GM12892 (cell line): Measurements from ENCODE around the gene SNRNP25.

Source experiments
- POLR2AphosphoS5 ChIP-seq: IDR thresholded peaks from 2 replicates; pipeline ENCODE4 v1.6.1; 2011; ENCODE audit warnings: low read depth, low read length, control low read depth
- TAF1 ChIP-seq: IDR thresholded peaks from 2 replicates; pipeline ENCODE4 v1.6.1; 2011; ENCODE audit warnings: low read depth, mild to moderate bottlenecking, control low read depth, low read length, borderline replicate concordance

DNA sequence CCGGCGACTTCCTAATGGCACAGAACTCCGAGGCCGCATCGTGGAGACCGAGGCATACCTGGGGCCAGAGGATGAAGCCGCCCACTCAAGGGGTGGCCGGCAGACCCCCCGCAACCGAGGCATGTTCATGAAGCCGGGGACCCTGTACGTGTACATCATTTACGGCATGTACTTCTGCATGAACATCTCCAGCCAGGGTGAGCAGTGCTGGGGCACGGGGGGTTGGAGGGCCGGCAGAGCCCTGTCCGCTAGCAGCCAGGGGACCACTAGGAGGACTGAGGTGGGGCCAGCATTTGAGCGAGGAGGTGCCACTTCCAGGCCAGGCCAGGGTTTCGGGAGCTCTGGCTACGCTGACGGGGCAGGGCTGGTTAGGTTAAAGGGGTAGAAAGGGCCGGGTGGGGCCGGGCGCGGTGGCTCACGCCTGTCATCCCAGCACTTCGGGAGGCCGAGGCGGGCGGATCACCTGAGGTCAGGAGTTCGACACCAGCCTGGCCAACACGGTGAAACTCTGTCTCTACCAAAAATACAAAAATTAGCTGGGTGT, 29.5 kb downstream of the SNRNP25 start:
- TF ChIP-seq POLR2AphosphoS5 (no peak), TAF1 (no peak)
